ENCODE data around the gene SLC13A3.
A peak's percentile ranks its signal among the peaks of the same experiment; 100 is the strongest.

Gene SLC13A3

GRCh38 chr20:46559685-46560440 lies 91.4 kb downstream of the SLC13A3 start:
- TF ChIP-seq CTCF (IDR thresholded peaks at IDR 0.05; ENCODE audit: low read depth, low read length, missing control alignments), result no peak
- H3K4me3 ChIP-seq (replicated peaks; ENCODE audit: low read depth, low read length), result no peak overlapping the region
- DNase-seq (ENCODE audit: extremely low read depth, low read depth), result no peak

GRCh38 chr20:46559001-46559400 lies 92.3 kb downstream of the SLC13A3 start:
- H3K4me3 ChIP-seq (replicated peaks; ENCODE audit: low read depth, low read length), result no peak overlapping the region
- no peak for DNase-seq (ENCODE audit: extremely low read depth, low read depth)
- no peak for TF ChIP-seq CTCF (IDR thresholded peaks at IDR 0.05; ENCODE audit: low read depth, low read length, missing control alignments)

GRCh38 chr20:46558511-46558959 lies 92.7 kb downstream of the SLC13A3 start:
- TF ChIP-seq CTCF (IDR thresholded peaks at IDR 0.05; ENCODE audit: low read depth, low read length, missing control alignments), result no peak
- peak; percentile 64 for DNase-seq (ENCODE audit: extremely low read depth, low read depth)
- H3K4me3 ChIP-seq (replicated peaks; ENCODE audit: low read depth, low read length), result no peak overlapping the region

- H3K4me3 ChIP-seq (replicated peaks; ENCODE audit: low read depth, low read length), result no peak overlapping the region
- DNase-seq (ENCODE audit: extremely low read depth, low read depth), result peak; percentile 21
- TF ChIP-seq CTCF (IDR thresholded peaks at IDR 0.05; ENCODE audit: low read depth, low read length, missing control alignments), result no peak
These were observed 93.9 kb downstream of the SLC13A3 start for GRCh38 chr20:46557231-46557956.

- no peak overlapping the region for H3K4me3 ChIP-seq (replicated peaks; ENCODE audit: low read depth, low read length)
- no peak for DNase-seq (ENCODE audit: extremely low read depth, low read depth)
- no peak for TF ChIP-seq CTCF (IDR thresholded peaks at IDR 0.05; ENCODE audit: low read depth, low read length, missing control alignments)
These were observed 95.8 kb downstream of the SLC13A3 start for GRCh38 chr20:46555370-46555956.

GRCh38 chr20:46554828-46555227 lies 96.4 kb downstream of the SLC13A3 start:
- TF ChIP-seq CTCF (IDR thresholded peaks at IDR 0.05; ENCODE audit: low read depth, low read length, missing control alignments), result no peak
- no peak for DNase-seq (ENCODE audit: extremely low read depth, low read depth)
- no peak overlapping the region for H3K4me3 ChIP-seq (replicated peaks; ENCODE audit: low read depth, low read length)
